ENCODE data around the gene IFNA13.

- TF ChIP-seq POLR2A (IDR thresholded peaks at IDR 0.05): no peak
- TF ChIP-seq CTCF (IDR thresholded peaks at IDR 0.05): peak in 1 of 2 donors; percentile 23
- TF ChIP-seq POLR2AphosphoS5 (IDR thresholded peaks at IDR 0.05): no peak
- TF ChIP-seq EP300 (IDR thresholded peaks at IDR 0.05): no peak
Measured at GRCh38 chr9:21392270-21392669, 24.4 kb upstream of the IFNA13 start.
